Endothelial cell of umbilical vein (primary cell): ENCODE results near the gene SLC26A6.

ENCODE experiments used
- CTCF ChIP-seq, 2 donors: IDR thresholded peaks; 1 replicate in 1 of 2; 2 replicates in 1 of 2; pipeline ENCODE4 v1.5.1; 2011; ENCODE audit warnings: low read length in 2 of 2, mild to moderate bottlenecking in 2 of 2, moderate library complexity in 2 of 2, control low read depth in 1 of 2, inconsistent platforms in 1 of 2, low read depth in 1 of 2; ENCODE audit not compliant: insufficient read depth in 1 of 2; ENCODE audit errors: extremely low read depth in 1 of 2
- EZH2 ChIP-seq: IDR thresholded peaks from 2 replicates; pipeline ENCODE4 v1.6.1; 2012; ENCODE audit warnings: borderline replicate concordance, low read depth, mild to moderate bottlenecking, moderate library complexity, low read length, inconsistent platforms; ENCODE audit not compliant: severe bottlenecking

GRCh38 chr3:48598323-48599076 lies 36.8 kb downstream of the SLC26A6 start:
- no peak for TF ChIP-seq CTCF (IDR thresholded peaks at IDR 0.05; ENCODE audit: extremely low read depth in 1 of 2, insufficient read depth in 1 of 2, low read depth in 1 of 2, low read length in 2 of 2)
- no peak for TF ChIP-seq EZH2
